DMS53 treated with DMSO at 0.1 percent for 48 hours (cell line): ENCODE measurements around the gene FGF7.
"Not testable (repeated sequence)": the region's sequence is repeated elsewhere in the genome, so short reads cannot be mapped to it uniquely, and the experiment has no call there.

ENCODE experiments used
- DNase-seq: peaks from one replicate; lab custom pipeline; 2025; ENCODE audit not compliant: unreplicated experiment; lab: John Stamatoyannopoulos, UW

Gene FGF7

DNA sequence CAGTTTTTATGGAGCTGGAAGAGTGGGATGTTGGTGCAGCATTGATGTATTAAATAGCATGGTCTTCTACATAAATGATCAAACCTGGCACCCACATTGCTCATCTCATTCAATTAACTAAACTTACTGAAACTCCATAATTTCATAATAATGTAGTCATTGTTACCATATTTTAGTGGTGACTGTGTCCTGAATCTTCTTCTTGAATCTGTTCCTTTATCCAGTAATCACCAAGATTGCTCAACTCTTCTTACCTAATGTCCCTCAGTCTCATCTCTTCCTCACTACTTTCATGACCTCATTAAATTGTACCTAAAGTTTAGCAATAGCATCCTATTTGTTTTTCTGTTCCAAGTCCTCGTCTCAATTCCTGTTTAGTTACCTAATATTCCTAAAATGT lies 69.8 kb downstream of the FGF7 start:
- DNase-seq = no peak

- DNase-seq = no peak
Measured at GRCh38 chr15:49494842-49495241, 71.8 kb downstream of the FGF7 start.

DNA sequence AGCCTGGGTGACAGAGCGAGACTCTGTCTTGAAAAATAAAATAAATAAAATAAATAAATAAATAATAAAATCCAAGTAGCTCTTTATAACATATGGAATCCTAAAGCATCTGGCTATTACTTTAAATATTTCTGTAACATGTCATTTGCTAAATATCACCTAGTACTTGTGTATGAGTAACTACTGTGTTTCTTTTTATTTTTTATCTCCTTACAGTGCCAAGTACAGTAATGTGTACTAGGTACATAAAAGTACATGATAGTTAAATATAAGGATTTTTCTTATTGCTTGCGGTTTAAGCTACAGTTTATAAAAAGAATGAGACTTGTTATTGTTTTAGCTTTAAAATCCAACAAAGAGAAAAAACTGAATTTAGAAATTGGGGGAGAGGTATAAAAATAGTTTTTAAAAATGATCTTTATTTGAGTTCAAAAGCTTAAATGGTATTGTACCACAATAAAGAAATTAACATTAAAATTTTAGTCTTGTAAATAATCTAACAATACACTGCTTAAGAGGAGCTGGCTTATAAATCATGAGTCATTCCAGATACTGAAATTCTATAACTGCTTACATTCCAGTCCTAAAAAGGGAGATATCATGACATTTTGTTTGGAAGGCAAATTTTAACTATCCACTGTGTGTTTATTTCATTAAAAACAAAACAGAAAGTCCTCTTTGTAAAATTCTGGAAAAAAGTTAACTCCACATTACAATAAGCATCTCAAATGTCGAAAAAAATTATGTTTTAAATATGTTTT lies 73.1 kb downstream of the FGF7 start:
- no peak for DNase-seq

GRCh38 chr15:49501586-49501985 lies 78.5 kb downstream of the FGF7 start:
- no peak for DNase-seq

DNA sequence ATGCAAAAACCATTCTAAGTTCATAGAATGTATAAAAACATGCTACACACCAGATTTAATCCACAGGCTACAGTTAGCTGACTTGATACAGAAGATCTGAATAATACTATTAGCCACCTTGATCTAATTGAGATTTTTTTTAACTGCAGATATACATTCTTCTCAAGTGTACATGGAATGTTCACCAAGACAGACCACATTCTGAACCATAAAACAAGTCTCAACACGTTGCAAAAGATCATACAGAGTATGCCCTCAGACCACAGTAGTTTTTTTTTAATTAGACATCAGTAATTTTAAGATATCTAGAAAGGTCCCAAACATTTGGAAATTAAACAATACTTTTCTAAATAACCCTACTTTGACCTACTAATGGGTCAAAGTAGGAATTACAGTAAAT lies 83.3 kb downstream of the FGF7 start:
- DNase-seq = no peak

- DNase-seq = no peak
Measured at GRCh38 chr15:49507261-49507660, 84.2 kb downstream of the FGF7 start.

GRCh38 chr15:49512739-49513138 lies 89.7 kb downstream of the FGF7 start:
- DNase-seq = not testable (repeated sequence)

DNA sequence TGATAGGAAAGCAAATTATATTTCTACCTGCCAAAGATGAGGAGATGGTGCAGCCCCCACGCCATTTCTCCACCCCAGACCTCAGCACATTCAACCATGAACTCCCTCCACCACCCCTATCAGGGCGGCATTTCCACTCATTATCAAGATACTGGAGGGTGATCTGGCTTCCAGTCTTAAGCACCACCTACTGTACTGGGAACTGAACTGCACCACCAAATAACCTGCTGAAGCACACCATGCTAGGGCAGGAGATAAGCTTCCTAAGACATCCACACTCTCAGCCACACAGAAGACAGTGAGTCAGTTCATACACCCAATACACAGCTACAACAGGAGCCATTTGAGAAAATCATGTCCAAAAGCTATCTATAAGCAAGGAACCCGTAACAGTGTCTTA lies 98.8 kb downstream of the FGF7 start:
- DNase-seq = no peak

DNA sequence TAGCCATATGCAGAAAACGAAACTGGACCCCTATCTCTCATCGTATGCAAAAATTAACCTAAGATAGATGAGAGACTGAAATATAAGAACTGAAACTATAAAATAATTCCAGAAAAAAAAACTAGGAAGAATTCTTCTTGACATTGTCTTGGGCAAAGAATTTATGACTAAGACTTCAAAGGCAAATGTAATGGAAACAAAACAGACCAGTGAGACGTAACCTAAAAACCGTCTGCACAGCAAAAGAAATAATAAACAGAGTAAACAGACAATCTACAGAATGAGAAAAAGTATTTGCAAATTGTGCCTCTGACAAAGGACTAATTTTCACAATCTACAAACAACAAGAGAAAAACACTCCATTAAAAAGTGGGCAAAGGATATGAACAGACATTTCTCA lies 105.2 kb downstream of the FGF7 start:
- no peak for DNase-seq

DNA sequence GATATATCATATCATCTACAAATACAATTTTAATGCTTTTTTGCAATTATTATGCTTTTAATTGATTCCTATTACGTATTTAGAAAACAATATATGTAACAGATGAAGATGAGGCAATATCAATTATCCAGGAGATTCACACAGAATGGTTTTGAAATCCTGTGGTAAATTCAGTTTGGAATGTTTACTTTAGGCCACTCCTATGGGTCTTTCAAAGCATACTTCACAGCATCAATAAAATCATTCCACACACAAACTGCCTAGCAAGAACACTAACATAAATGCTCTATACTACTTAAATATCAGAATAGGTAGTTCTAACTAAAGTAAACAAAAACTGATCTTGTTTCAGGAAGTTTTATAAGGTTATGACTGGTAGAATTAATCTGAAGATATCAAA lies 107.0 kb downstream of the FGF7 start:
- no peak for DNase-seq
